Astrocyte of the cerebellum (primary cell): ENCODE measurements around the gene ETV5.

Source experiments
- DNase-seq: peaks from one replicate; pipeline ENCODE4 v3.0.0-alpha.2; 2011; ENCODE audit warnings: low read depth
- H3K4me3 ChIP-seq: 2 replicates; pipeline ENCODE4 v1.5.1; 2011; ENCODE audit warnings: mild to moderate bottlenecking, low read depth, low read length, moderate library complexity
- CTCF ChIP-seq: IDR thresholded peaks from 2 replicates; pipeline ENCODE4 v1.5.1; 2012; ENCODE audit warnings: low read length, low read depth, moderate library complexity, mild to moderate bottlenecking; ENCODE audit errors: missing control alignments
- in situ Hi-C: cut with HindIII; loops from 2 replicates; pipeline ENCODE4 v1.10.0; 2017; ENCODE audit warnings: low sequenced_read_pairs

Gene ETV5

DNA sequence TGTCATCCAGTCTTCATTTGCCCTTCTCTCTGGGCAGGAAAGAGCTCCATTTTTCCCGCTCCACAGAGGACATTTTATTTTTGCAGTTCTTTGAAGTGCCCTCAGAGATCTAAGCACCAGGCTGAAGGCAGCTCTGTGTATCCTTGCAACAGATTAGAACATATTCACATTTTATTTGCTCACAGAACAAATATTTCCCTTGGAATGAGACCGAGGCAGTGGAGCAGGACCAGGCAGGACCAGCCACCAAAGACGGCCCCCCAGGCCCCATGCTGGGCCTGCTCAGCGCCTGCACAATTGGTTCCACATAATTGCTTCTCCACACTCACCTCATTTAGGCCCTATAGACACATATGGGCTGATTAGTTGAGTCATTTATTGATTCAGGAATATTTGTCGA lies 15.7 kb upstream of the ETV5 start:
- no peak for TF ChIP-seq CTCF

DNA sequence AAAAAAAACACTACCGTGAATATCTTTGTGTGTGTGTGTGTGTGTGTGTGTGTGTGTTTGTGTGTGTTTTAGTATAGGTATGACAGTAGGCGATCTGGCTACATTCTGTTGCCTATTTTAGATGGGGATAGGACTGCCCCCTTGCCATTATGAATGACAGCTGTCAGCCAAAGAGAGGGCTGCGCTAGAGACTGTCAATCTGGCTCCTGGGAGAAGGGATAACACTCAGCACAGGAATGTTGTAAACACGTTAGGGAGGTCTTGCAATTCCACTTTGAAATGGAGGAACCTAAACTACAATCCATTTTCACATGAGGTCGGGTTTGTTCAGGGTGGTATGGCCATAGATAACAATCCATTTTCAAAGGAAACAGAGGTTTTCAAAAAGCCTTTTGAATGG lies 14.1 kb upstream of the ETV5 start:
- in situ Hi-C loops = no loop called here
- no peak for TF ChIP-seq CTCF

More for the DNA sequence above, 15.7 kb upstream of the ETV5 start:
- no peak overlapping the region for H3K4me3 ChIP-seq
- no peak for DNase-seq
- in situ Hi-C loops = no loop called here

DNA sequence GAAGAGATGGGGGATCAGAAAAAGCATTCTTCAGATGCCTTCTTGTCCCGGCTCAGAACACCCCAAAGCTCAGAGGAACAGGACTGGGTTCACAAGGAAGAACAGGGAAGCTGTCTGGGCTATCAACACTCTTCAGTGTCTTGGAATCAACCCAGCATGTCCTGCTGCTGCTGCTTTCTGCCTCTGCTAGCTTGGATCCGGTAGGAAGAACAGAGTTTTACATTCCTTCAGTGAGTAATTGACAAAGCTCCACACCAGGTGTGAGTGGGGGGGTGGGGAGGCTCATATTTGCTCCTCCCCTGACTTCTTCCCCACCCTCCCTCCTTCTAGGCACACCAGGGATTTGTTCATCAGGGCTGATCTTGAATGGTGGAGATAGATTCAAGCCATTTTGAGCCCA lies 13.1 kb upstream of the ETV5 start:
- DNase-seq = no peak
- in situ Hi-C loops = no loop called here
- H3K4me3 ChIP-seq = no peak overlapping the region
- TF ChIP-seq CTCF = no peak

More for the DNA sequence above, 14.1 kb upstream of the ETV5 start:
- no peak for DNase-seq
- H3K4me3 ChIP-seq = no peak overlapping the region

GRCh38 chr3:186121278-186121677 lies 12.4 kb upstream of the ETV5 start:
- in situ Hi-C loops = no loop called here
- no peak for DNase-seq
- no peak for TF ChIP-seq CTCF
- H3K4me3 ChIP-seq = no peak overlapping the region

DNA sequence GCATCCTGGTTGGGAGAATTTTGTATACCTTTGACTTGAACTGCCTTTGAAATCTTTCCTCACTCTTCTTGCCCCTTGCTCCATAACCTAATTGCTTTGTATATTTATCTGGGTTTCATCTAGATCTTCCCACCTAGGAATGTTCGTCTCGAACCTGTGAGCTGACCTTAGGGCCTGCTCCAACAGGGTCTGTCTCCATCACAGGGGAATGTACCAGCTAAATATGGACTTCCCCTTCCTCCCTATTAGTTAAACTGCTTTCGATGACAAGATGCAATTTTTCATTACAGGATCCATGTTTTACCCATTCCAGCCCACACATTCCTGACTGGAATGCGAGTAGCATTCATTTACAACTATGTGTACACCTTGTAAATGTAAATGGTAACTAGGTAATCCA lies 10.6 kb upstream of the ETV5 start:
- no peak overlapping the region for H3K4me3 ChIP-seq
- no peak for DNase-seq
- TF ChIP-seq CTCF = no peak
- in situ Hi-C loops = no loop called here

DNA sequence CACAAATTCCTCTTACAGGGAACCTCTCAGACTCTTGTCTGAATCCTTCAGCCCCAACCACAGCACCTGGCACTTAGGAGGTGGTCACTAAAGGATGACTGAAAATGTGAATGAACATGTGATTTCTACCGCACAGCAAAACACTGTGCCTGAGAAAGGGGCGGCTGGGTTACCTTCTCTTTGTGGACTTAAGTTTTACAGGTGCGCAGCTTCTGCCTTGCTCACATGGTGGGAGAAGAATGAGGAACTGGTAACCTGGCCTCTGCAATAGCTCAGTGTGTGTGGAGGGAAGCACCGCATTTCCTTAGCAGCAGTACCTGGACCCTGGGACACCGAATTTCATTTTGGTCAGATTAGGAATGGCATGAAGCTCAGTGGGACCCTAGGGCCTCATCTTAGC lies 9.8 kb upstream of the ETV5 start:
- DNase-seq = no peak
- in situ Hi-C loops = no loop called here
- TF ChIP-seq CTCF = no peak
- no peak overlapping the region for H3K4me3 ChIP-seq
